HG02623 (cell line): ENCODE results near the gene HERC5.
"Not testable (repeated sequence)": the region's sequence is repeated elsewhere in the genome, so short reads cannot be mapped to it uniquely, and the experiment has no call there.

Source experiments
- ATAC-seq: cut with Tn5 transposase; IDR thresholded peaks from one replicate; pipeline ENCODE4 v1.9.1; 2021; ENCODE audit warnings: moderate library complexity; ENCODE audit not compliant: unreplicated experiment

The HERC5 gene

GRCh38 chr4:88456670-88457306, at the start of gene HERC5:
Gene HERC5 (plus strand): TSS chr4:88457119. CDS start chr4:88457270, 151 bp downstream.
- ATAC-seq, result peak; percentile 93

- no peak for ATAC-seq
Measured at GRCh38 chr4:88409206-88409605, 47.7 kb upstream of the HERC5 start.

- ATAC-seq, result no peak
Measured at GRCh38 chr4:88409789-88410188, 47.1 kb upstream of the HERC5 start.

GRCh38 chr4:88411491-88412096, 45.3 kb upstream of the HERC5 start:
- peak; percentile 57 for ATAC-seq

- no peak for ATAC-seq
Measured at GRCh38 chr4:88413801-88414200, 43.1 kb upstream of the HERC5 start.

- no peak for ATAC-seq
Measured at GRCh38 chr4:88414755-88415154, 42.2 kb upstream of the HERC5 start.

GRCh38 chr4:88415982-88416381, 40.9 kb upstream of the HERC5 start:
- ATAC-seq, result no peak

- ATAC-seq, result no peak
Measured at GRCh38 chr4:88418411-88418810, 38.5 kb upstream of the HERC5 start.

GRCh38 chr4:88419874-88420273, 37.0 kb upstream of the HERC5 start:
- ATAC-seq, result peak; percentile 66

GRCh38 chr4:88420844-88421243, 36.1 kb upstream of the HERC5 start:
- ATAC-seq, result no peak

- ATAC-seq, result no peak
Measured at GRCh38 chr4:88422403-88422802, 34.5 kb upstream of the HERC5 start.

- ATAC-seq, result no peak
Measured at GRCh38 chr4:88429401-88429800, 27.5 kb upstream of the HERC5 start.

- ATAC-seq, result no peak
Measured at GRCh38 chr4:88435987-88436693, 20.8 kb upstream of the HERC5 start.

GRCh38 chr4:88437873-88438272, 19.0 kb upstream of the HERC5 start:
- not testable (repeated sequence) for ATAC-seq

- no peak for ATAC-seq
Measured at GRCh38 chr4:88439161-88439760, 17.7 kb upstream of the HERC5 start.

- ATAC-seq, result no peak
Measured at GRCh38 chr4:88440146-88440545, 16.8 kb upstream of the HERC5 start.

- no peak for ATAC-seq
Measured at GRCh38 chr4:88441696-88442095, 15.2 kb upstream of the HERC5 start.

- ATAC-seq, result no peak
Measured at GRCh38 chr4:88442689-88443191, 14.2 kb upstream of the HERC5 start.

- no peak for ATAC-seq
Measured at GRCh38 chr4:88443486-88443885, 13.4 kb upstream of the HERC5 start.

GRCh38 chr4:88445252-88445651, 11.7 kb upstream of the HERC5 start:
- no peak for ATAC-seq

- ATAC-seq, result no peak
Measured at GRCh38 chr4:88446124-88446523, 10.8 kb upstream of the HERC5 start.
